ENCODE results near the gene IL32.

DNA sequence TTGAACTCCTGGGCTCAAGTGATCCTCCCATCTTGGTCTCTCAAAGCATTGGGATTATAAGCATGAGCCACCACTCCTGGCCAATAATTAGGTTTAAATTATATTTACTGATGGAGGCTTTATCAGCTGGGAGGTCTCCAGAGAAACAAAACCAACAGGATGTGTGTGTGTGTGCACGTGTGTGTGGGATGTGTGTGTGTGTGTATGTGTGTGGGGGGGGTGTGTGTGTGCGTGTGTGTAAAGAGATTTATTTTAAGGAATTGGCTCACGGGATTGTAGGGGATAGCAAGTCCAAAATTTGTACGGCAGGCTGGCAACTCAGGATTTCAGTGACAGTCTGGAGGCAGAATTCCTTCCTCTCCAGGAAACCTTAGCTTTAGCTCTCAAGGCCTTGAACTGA lies 14.4 kb upstream of the IL32 start:
- TF ChIP-seq, protein P1, sequence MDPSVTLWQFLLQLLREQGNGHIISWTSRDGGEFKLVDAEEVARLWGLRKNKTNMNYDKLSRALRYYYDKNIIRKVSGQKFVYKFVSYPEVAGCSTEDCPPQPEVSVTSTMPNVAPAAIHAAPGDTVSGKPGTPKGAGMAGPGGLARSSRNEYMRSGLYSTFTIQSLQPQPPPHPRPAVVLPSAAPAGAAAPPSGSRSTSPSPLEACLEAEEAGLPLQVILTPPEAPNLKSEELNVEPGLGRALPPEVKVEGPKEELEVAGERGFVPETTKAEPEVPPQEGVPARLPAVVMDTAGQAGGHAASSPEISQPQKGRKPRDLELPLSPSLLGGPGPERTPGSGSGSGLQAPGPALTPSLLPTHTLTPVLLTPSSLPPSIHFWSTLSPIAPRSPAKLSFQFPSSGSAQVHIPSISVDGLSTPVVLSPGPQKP (IDR thresholded peaks at IDR 0.05; ENCODE audit: borderline replicate concordance, low read depth, low read length): no peak
- TF ChIP-seq POLR2A (IDR thresholded peaks at IDR 0.05; ENCODE audit: low read depth, low read length): no peak

Measured in IMR-90 (cell line).